ENCODE measurements around the gene KCP. TPM values are rescaled to one million over a fixed set of nuclear protein-coding genes. Genes with fewer than 3 reads are reported as not detected.

The KCP gene
- polyA plus RNA-seq, 1 of the 3 experiments (the other 2 are of a cell fraction) = not detected

- DNase-seq = peak; percentile 96
- Histone ChIP-seq H3K4me1 (ENCODE audit: control insufficient read depth in 1 of 2, insufficient read depth in 2 of 2, low read depth in 1 of 2, low read length in 1 of 2) (peaks cover 0 to 7% of the 10 kb centered on the region in 2 experiments; a peak in 1 of 4 replicates), H3K9me2 (no peaks in the 10 kb centered on the region), H3K9me3 (no peaks in the 10 kb centered on the region), H2AFZ (ENCODE audit: low read depth) (no peak overlapping the region), H3K79me2 (ENCODE audit: insufficient read depth) (no peaks in the 10 kb centered on the region), H3K36me3 (replicated peaks in 1 of 2; ENCODE audit: control insufficient read depth in 1 of 2, insufficient read depth in 2 of 2, low read length in 1 of 2) (no peaks in the 10 kb centered on the region), H4K20me1 (ENCODE audit: insufficient read depth) (no peaks in the 10 kb centered on the region), H3K27me3 (ENCODE audit: insufficient read depth) (no peaks in the 10 kb centered on the region), H3K4me3 (ENCODE audit: low read depth in 2 of 2, low read length in 1 of 2) (no peak overlapping the region), H3K9ac (no peak overlapping the region), H3F3A (replicated peaks; ENCODE audit: insufficient read depth) (peaks cover 4% of the 10 kb centered on the region), H3K27ac (ENCODE audit: low read depth in 2 of 2, low read length in 1 of 2) (no peak overlapping the region), H3K4me2 (no peak overlapping the region)
- ChIA-PET POLR2A (no interaction called here), CTCF (interaction anchor here (0.6 to 12.3 kb wide), 114 partner anchors 9 to 555 kb away, joined by 3 to 181 read pairs (median 5); partner anchors contain the start of genes ATP6V1F, CALU, CCDC136 and GARIN1A)
- peak; percentile 69 for TF ChIP-seq SMC3 (IDR thresholded peaks at IDR 0.05; ENCODE audit: low read depth, low read length)
- no peak for TF ChIP-seq NFIC (IDR thresholded peaks at IDR 0.05; ENCODE audit: borderline replicate concordance)
- no peak for TF ChIP-seq EZH2phosphoT487 (IDR thresholded peaks at IDR 0.05; ENCODE audit: borderline replicate concordance, low read depth)
- no peak for TF ChIP-seq RFX5 (IDR thresholded peaks at IDR 0.05; ENCODE audit: low read length)
- peak; percentile 81 for TF ChIP-seq RAD21 (IDR thresholded peaks at IDR 0.05; ENCODE audit: low read length)
- TF ChIP-seq CTCF (IDR thresholded peaks at IDR 0.05) = peak; percentile 99
- no peak for TF ChIP-seq RCOR1 (IDR thresholded peaks at IDR 0.05; ENCODE audit: low read length)
- no peak for TF ChIP-seq REST (IDR thresholded peaks at IDR 0.05; ENCODE audit: low read depth, low read length)
- 24% methylated on average over 12 of the region's 19 CpGs for WGBS (ENCODE audit: low lambda C conversion rate)
Measured at GRCh38 chr7:128883622-128884448, 26.7 kb downstream of the KCP start.

DNA sequence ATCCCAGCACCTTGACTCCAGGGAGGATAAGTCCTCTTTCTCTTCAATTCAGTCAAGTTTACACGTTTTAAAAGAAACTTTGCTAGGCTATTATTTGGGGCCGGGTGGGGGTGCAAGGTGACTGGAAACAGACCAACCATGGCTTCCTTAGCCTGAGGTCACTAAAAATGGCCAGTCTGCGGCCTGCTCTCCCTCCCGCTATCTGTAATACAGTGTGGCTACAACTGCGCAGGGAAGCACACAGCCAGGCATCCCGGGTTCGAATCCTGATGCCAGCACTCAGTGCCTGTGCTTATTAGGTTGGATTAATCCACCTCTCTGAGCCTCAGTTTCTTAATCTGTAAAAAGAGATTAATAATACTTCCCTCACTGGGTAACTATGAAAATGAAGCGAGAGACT, 28.4 kb downstream of the KCP start:
- H2AFZ ChIP-seq (ENCODE audit: low read depth) = no peak overlapping the region
- ChIA-PET POLR2A (no interaction called here), CTCF (interaction anchor here (1.3 to 12.3 kb wide), 18 partner anchors 11 to 455 kb away, joined by 3 to 181 read pairs (median 24); partner anchors contain the start of genes ATP6V1F, CALU, HILPDA and METTL2B)
- no peaks in the 10 kb centered on the region for H3K27me3 ChIP-seq (ENCODE audit: insufficient read depth)
- no peak overlapping the region for H3K9ac ChIP-seq
- H3F3A ChIP-seq (replicated peaks; ENCODE audit: insufficient read depth) = peaks cover 4% of the 10 kb centered on the region
- no peaks in the 10 kb centered on the region for H3K79me2 ChIP-seq (ENCODE audit: insufficient read depth)
- no peaks in the 10 kb centered on the region for H4K20me1 ChIP-seq (ENCODE audit: insufficient read depth)
- no peaks in the 10 kb centered on the region for H3K9me3 ChIP-seq
- H3K4me3 ChIP-seq (ENCODE audit: low read depth in 2 of 2, low read length in 1 of 2) = no peak overlapping the region
- H3K27ac ChIP-seq (ENCODE audit: low read depth in 2 of 2, low read length in 1 of 2) = no peak overlapping the region
- H3K9me2 ChIP-seq = no peaks in the 10 kb centered on the region
- no peaks in the 10 kb centered on the region for H3K36me3 ChIP-seq (replicated peaks in 1 of 2; ENCODE audit: control insufficient read depth in 1 of 2, insufficient read depth in 2 of 2, low read length in 1 of 2)
- WGBS (ENCODE audit: low lambda C conversion rate) = 69% methylated on average over 8 of the region's 8 CpGs
- H3K4me2 ChIP-seq = no peak overlapping the region
- no peak for DNase-seq
- peaks cover 0 to 7% of the 10 kb centered on the region in 2 experiments; a peak in 1 of 4 replicates for H3K4me1 ChIP-seq (ENCODE audit: control insufficient read depth in 1 of 2, insufficient read depth in 2 of 2, low read depth in 1 of 2, low read length in 1 of 2)
- no peak for TF ChIP-seq USF2 (IDR thresholded peaks at IDR 0.05; ENCODE audit: borderline replicate concordance, low read depth, low read length)
- TF ChIP-seq, protein P1, sequence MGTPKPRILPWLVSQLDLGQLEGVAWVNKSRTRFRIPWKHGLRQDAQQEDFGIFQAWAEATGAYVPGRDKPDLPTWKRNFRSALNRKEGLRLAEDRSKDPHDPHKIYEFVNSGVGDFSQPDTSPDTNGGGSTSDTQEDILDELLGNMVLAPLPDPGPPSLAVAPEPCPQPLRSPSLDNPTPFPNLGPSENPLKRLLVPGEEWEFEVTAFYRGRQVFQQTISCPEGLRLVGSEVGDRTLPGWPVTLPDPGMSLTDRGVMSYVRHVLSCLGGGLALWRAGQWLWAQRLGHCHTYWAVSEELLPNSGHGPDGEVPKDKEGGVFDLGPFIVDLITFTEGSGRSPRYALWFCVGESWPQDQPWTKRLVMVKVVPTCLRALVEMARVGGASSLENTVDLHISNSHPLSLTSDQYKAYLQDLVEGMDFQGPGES (IDR thresholded peaks at IDR 0.05; ENCODE audit: low read depth, low read length) = no peak
- TF ChIP-seq GABPA (IDR thresholded peaks at IDR 0.05; ENCODE audit: low read depth) = no peak
- no peak for TF ChIP-seq RXRA (IDR thresholded peaks at IDR 0.05; ENCODE audit: borderline replicate concordance, low read depth)
- no peak for TF ChIP-seq FOXM1 (IDR thresholded peaks at IDR 0.05; ENCODE audit: low read depth)
- TF ChIP-seq POLR2AphosphoS5 (IDR thresholded peaks at IDR 0.05; ENCODE audit: low read depth, low read length) = no peak
- no peak for TF ChIP-seq NFIC (IDR thresholded peaks at IDR 0.05; ENCODE audit: borderline replicate concordance)
- TF ChIP-seq CTCF (IDR thresholded peaks at IDR 0.05) = no peak

Data from SK-N-SH (cell line).